Activated B cell treated with CpG ODN at 0.5 μM for 24 hours (primary cell): ENCODE data around the gene SLC22A12. TPM values are rescaled to one million over a fixed set of nuclear protein-coding genes. Genes with fewer than 3 reads are reported as not detected.

Source experiments
- ATAC-seq: fragments of 200-7000 bp; cut with Tn5 transposase; one replicate; pipeline ENCODE4 v1.10.0; 2021; ENCODE audit warnings: low read depth, mild to moderate bottlenecking, moderate library complexity
- CTCF ChIA-PET: fragments of 350-600 bp; sonication (Branson Sonifier 250); formaldehyde crosslinking; loops from one replicate; lab custom pipeline; 2021; ENCODE audit warnings: antibody characterized with exemption; lab: Charles Lee
- POLR2A ChIA-PET: fragments of 350-600 bp; sonication (Branson Sonifier 250); formaldehyde crosslinking; loops from one replicate; lab custom pipeline; 2021; ENCODE audit warnings: antibody characterized with exemption; lab: Charles Lee
- DNase-seq: peaks from one replicate; pipeline ENCODE4 v3.0.0; 2022
- H3K27ac Mint-ChIP-seq: one replicate; pipeline ENCODE4 v1.8.0; 2020; ENCODE audit warnings: mixed read lengths
- H3K27me3 Mint-ChIP-seq: one replicate; pipeline ENCODE4 v1.8.0; 2021; ENCODE audit warnings: mixed read lengths
- H3K36me3 Mint-ChIP-seq: one replicate; pipeline ENCODE4 v1.8.0; 2021; ENCODE audit warnings: low read depth, mixed read lengths
- H3K4me1 Mint-ChIP-seq: one replicate; pipeline ENCODE4 v1.8.0; 2021; ENCODE audit warnings: mixed read lengths
- H3K4me3 Mint-ChIP-seq: one replicate; pipeline ENCODE4 v1.8.0; 2020; ENCODE audit warnings: mild to moderate bottlenecking, mixed read lengths
- H3K9me3 Mint-ChIP-seq: one replicate; pipeline ENCODE4 v1.8.0; 2020; ENCODE audit warnings: mixed read lengths
- CTCF ChIP-seq: fragments of 200-600 bp; IDR thresholded peaks from one replicate; pipeline ENCODE4 v1.8.0; 2022; ENCODE audit warnings: antibody characterized with exemption, mild to moderate bottlenecking
- intact Hi-C: fragments of 100-400 bp; cut with micrococcal nuclease; formaldehyde crosslinking; loops from one replicate; pipeline ENCODE4 v1.15.1; 2024
- total RNA-seq: library from RNA; stranded (reverse); gene quantifications from 2 replicates; pipeline ENCODE4 v1.2.3, GENCODE V29; 2022

The SLC22A12 gene
- total RNA-seq, 1 donor from 2014 or later, result not detected

- ATAC-seq (no peak), DNase-seq (no peak)
- ChIA-PET CTCF (no interaction called here), POLR2A (no interaction called here)
- no peaks in the 10 kb centered on the region for H3K36me3 Mint-ChIP-seq
- no peak for TF ChIP-seq CTCF
- H3K27me3 Mint-ChIP-seq, result peaks cover 7% of the 10 kb centered on the region
- H3K9me3 Mint-ChIP-seq, result no peaks in the 10 kb centered on the region
- H3K4me1 Mint-ChIP-seq, result peaks cover 29% of the 10 kb centered on the region
- no peak overlapping the region for H3K4me3 Mint-ChIP-seq
- intact Hi-C loops, result no loop called here
- H3K27ac Mint-ChIP-seq, result no peak overlapping the region
Measured at GRCh38 chr11:64629103-64629502, 38.1 kb downstream of the SLC22A12 start.

- H3K4me3 Mint-ChIP-seq, result no peak overlapping the region
- peaks cover 25% of the 10 kb centered on the region for H3K4me1 Mint-ChIP-seq
- H3K36me3 Mint-ChIP-seq, result no peaks in the 10 kb centered on the region
- no peak for TF ChIP-seq CTCF
- ChIA-PET POLR2A (no interaction called here), CTCF (no interaction called here)
- intact Hi-C loops, result no loop called here
- H3K9me3 Mint-ChIP-seq, result no peaks in the 10 kb centered on the region
- no peak overlapping the region for H3K27ac Mint-ChIP-seq
- peaks cover 14% of the 10 kb centered on the region for H3K27me3 Mint-ChIP-seq
- DNase-seq, result no peak
- no peak for ATAC-seq
Measured at GRCh38 chr11:64629796-64630562, 39.0 kb downstream of the SLC22A12 start.

GRCh38 chr11:64631675-64632074, 40.7 kb downstream of the SLC22A12 start:
- Mint-ChIP-seq H3K9me3 (no peaks in the 10 kb centered on the region), H3K27ac (no peak overlapping the region), H3K27me3 (peaks cover 19% of the 10 kb centered on the region), H3K36me3 (no peaks in the 10 kb centered on the region), H3K4me3 (no peak overlapping the region), H3K4me1 (peaks cover 17% of the 10 kb centered on the region)
- intact Hi-C loops, result no loop called here
- DNase-seq (no peak), ATAC-seq (no peak)
- ChIA-PET POLR2A (no interaction called here), CTCF (interaction anchor here (0.5 kb wide), 1 partner anchor 277 kb away, joined by 7 read pairs; no protein-coding TSS in a partner anchor)
- TF ChIP-seq CTCF, result no peak

- ChIA-PET POLR2A (no interaction called here), CTCF (no interaction called here)
- H3K27me3 Mint-ChIP-seq, result peaks cover 19% of the 10 kb centered on the region
- intact Hi-C loops, result no loop called here
- H3K4me1 Mint-ChIP-seq, result peaks cover 17% of the 10 kb centered on the region
- no peak for TF ChIP-seq CTCF
- H3K9me3 Mint-ChIP-seq, result no peaks in the 10 kb centered on the region
- H3K27ac Mint-ChIP-seq, result no peak overlapping the region
- ATAC-seq (no peak), DNase-seq (no peak)
- no peaks in the 10 kb centered on the region for H3K36me3 Mint-ChIP-seq
- no peak overlapping the region for H3K4me3 Mint-ChIP-seq
Measured at GRCh38 chr11:64632237-64632636, 41.2 kb downstream of the SLC22A12 start.

- H3K4me3 Mint-ChIP-seq, result no peak overlapping the region
- ATAC-seq (no peak), DNase-seq (no peak)
- H3K36me3 Mint-ChIP-seq, result no peaks in the 10 kb centered on the region
- H3K27me3 Mint-ChIP-seq, result peaks cover 19% of the 10 kb centered on the region
- H3K9me3 Mint-ChIP-seq, result no peaks in the 10 kb centered on the region
- ChIA-PET CTCF (no interaction called here), POLR2A (no interaction called here)
- H3K27ac Mint-ChIP-seq, result no peak overlapping the region
- TF ChIP-seq CTCF, result no peak
- H3K4me1 Mint-ChIP-seq, result peaks cover 19% of the 10 kb centered on the region
- intact Hi-C loops, result no loop called here
Measured at GRCh38 chr11:64632654-64633053, 41.6 kb downstream of the SLC22A12 start.
